ENCODE data around the gene RAB18. TPM values are rescaled to one million over a fixed set of nuclear protein-coding genes. Genes with fewer than 3 reads are reported as not detected.
A peak's percentile ranks its signal among the peaks of the same experiment; 100 is the strongest.
"Not testable (repeated sequence)": the region's sequence is repeated elsewhere in the genome, so short reads cannot be mapped to it uniquely, and the experiment has no call there.

RAB18 gene
- total RNA-seq, 2 donors from 2014 or later = 46.5 to 53.6 TPM

- ATAC-seq = no peak
- Mint-ChIP-seq H3K9me3 (peaks cover 14 to 17% of the 10 kb centered on the region in 2 donors), H3K36me3 (peaks cover 18 to 19% of the 10 kb centered on the region in 2 donors), H3K27ac (no peak overlapping the region)
- DNase-seq (ENCODE audit: low spot score in 2 of 2) = no peak
These were observed 9.8 kb upstream of the RAB18 start for GRCh38 chr10:27494116-27494805.

GRCh38 chr10:27496137-27496536, 8.0 kb upstream of the RAB18 start:
- H3K9me3 Mint-ChIP-seq = peaks cover 5 to 8% of the 10 kb centered on the region in 2 donors
- no peak overlapping the region for H3K27ac Mint-ChIP-seq
- no peak for DNase-seq (ENCODE audit: low spot score in 2 of 2)
- peaks cover 9 to 11% of the 10 kb centered on the region in 2 donors for H3K36me3 Mint-ChIP-seq
- no peak for ATAC-seq

- peaks cover 9 to 11% of the 10 kb centered on the region in 2 donors for H3K36me3 Mint-ChIP-seq
- no peaks in the 10 kb centered on the region for H3K9me3 Mint-ChIP-seq
- ATAC-seq = no peak
- H3K27ac Mint-ChIP-seq = no peak overlapping the region
- DNase-seq (ENCODE audit: low spot score in 2 of 2) = no peak
These were observed 4.0 kb upstream of the RAB18 start for GRCh38 chr10:27500096-27500495.

- no peak for ATAC-seq
- Mint-ChIP-seq H3K36me3 (peaks cover 9 to 12% of the 10 kb centered on the region in 2 donors), H3K27ac (no peak overlapping the region), H3K9me3 (no peaks in the 10 kb centered on the region)
- no peak for DNase-seq (ENCODE audit: low spot score in 2 of 2)
These were observed 3.2 kb upstream of the RAB18 start for GRCh38 chr10:27500886-27501285.

GRCh38 chr10:27503498-27504006, 552 bp upstream of the RAB18 start:
- no peak for ATAC-seq
- Mint-ChIP-seq H3K27ac (peak overlapping the region; percentile 92 to 99), H3K36me3 (peaks cover 9 to 12% of the 10 kb centered on the region in 2 donors), H3K9me3 (no peaks in the 10 kb centered on the region)
- no peak for DNase-seq (ENCODE audit: low spot score in 2 of 2)

- Mint-ChIP-seq H3K27ac (peak overlapping the region; percentile 92 to 99), H3K9me3 (no peaks in the 10 kb centered on the region), H3K36me3 (peaks cover 9 to 15% of the 10 kb centered on the region in 2 donors)
- ATAC-seq (no peak), DNase-seq (ENCODE audit: low spot score in 2 of 2) (no peak)
These were observed 830 bp downstream of the RAB18 start for GRCh38 chr10:27504808-27505460.

- not testable (repeated sequence) for DNase-seq (ENCODE audit: low spot score in 2 of 2); ATAC-seq; H3K9me3 Mint-ChIP-seq
- Mint-ChIP-seq H3K27ac (peak overlapping the region; percentile 31 to 92), H3K36me3 (peaks cover 15 to 21% of the 10 kb centered on the region in 2 donors)
These were observed 1.4 kb downstream of the RAB18 start for GRCh38 chr10:27505537-27505936.

GRCh38 chr10:27506280-27506679, 2.2 kb downstream of the RAB18 start:
- ATAC-seq (no peak), DNase-seq (ENCODE audit: low spot score in 2 of 2) (no peak)
- Mint-ChIP-seq H3K9me3 (no peaks in the 10 kb centered on the region), H3K27ac (peak overlapping the region; percentile 38 to 57), H3K36me3 (peaks cover 15 to 25% of the 10 kb centered on the region in 2 donors)

- peaks cover 15 to 42% of the 10 kb centered on the region in 2 donors for H3K36me3 Mint-ChIP-seq
- no peak for ATAC-seq
These were observed 8.4 kb downstream of the RAB18 start for GRCh38 chr10:27512548-27512947.

GRCh38 chr10:27513451-27514191, 9.5 kb downstream of the RAB18 start:
- H3K36me3 Mint-ChIP-seq = peaks cover 15 to 42% of the 10 kb centered on the region in 2 donors
- H3K9me3 Mint-ChIP-seq = no peaks in the 10 kb centered on the region
- DNase-seq (ENCODE audit: low spot score in 2 of 2) = no peak

More at GRCh38 chr10:27512548-27512947, 8.4 kb downstream of the RAB18 start:
- no peak overlapping the region for H3K27ac Mint-ChIP-seq
- DNase-seq (ENCODE audit: low spot score in 2 of 2) = no peak
- no peaks in the 10 kb centered on the region for H3K9me3 Mint-ChIP-seq

GRCh38 chr10:27514243-27514642, 10.1 kb downstream of the RAB18 start:
- Mint-ChIP-seq H3K36me3 (peaks cover 15 to 42% of the 10 kb centered on the region in 2 donors), H3K27ac (peak overlapping the region; percentile 17 to 68), H3K9me3 (no peaks in the 10 kb centered on the region)
- no peak for DNase-seq (ENCODE audit: low spot score in 2 of 2)
- no peak for ATAC-seq

More at GRCh38 chr10:27513451-27514191, 9.5 kb downstream of the RAB18 start:
- H3K27ac Mint-ChIP-seq = peak overlapping the region; percentile 40 to 68
- peak in 1 of 2 donors; percentile 93 for ATAC-seq

GRCh38 chr10:27518261-27518660, 14.2 kb downstream of the RAB18 start:
- no peaks in the 10 kb centered on the region for H3K9me3 Mint-ChIP-seq
- peaks cover 9 to 18% of the 10 kb centered on the region in 2 donors for H3K36me3 Mint-ChIP-seq
- DNase-seq (ENCODE audit: low spot score in 2 of 2) (no peak), ATAC-seq (no peak)
- H3K27ac Mint-ChIP-seq = no peak overlapping the region

GRCh38 chr10:27525819-27526218, 21.7 kb downstream of the RAB18 start:
- Mint-ChIP-seq H3K27ac (no peak overlapping the region), H3K36me3 (peaks cover 0 to 5% of the 10 kb centered on the region in 2 donors), H3K9me3 (no peaks in the 10 kb centered on the region)
- ATAC-seq = no peak
- no peak for DNase-seq (ENCODE audit: low spot score in 2 of 2)

- no peaks in the 10 kb centered on the region for H3K9me3 Mint-ChIP-seq
These were observed 22.1 kb downstream of the RAB18 start for GRCh38 chr10:27526242-27526641.

GRCh38 chr10:27527666-27528295, 23.7 kb downstream of the RAB18 start:
- ATAC-seq (no peak), DNase-seq (ENCODE audit: low spot score in 2 of 2) (no peak)
- Mint-ChIP-seq H3K27ac (no peak overlapping the region), H3K36me3 (no peaks in the 10 kb centered on the region), H3K9me3 (no peaks in the 10 kb centered on the region)

More at GRCh38 chr10:27526242-27526641, 22.1 kb downstream of the RAB18 start:
- ATAC-seq = no peak
- Mint-ChIP-seq H3K27ac (no peak overlapping the region), H3K36me3 (peaks cover 0 to 3% of the 10 kb centered on the region in 2 donors)
- DNase-seq (ENCODE audit: low spot score in 2 of 2) = no peak

- H3K9me3 Mint-ChIP-seq = no peaks in the 10 kb centered on the region
- ATAC-seq (no peak), DNase-seq (ENCODE audit: low spot score in 2 of 2) (no peak)
- H3K27ac Mint-ChIP-seq = peak overlapping the region; percentile 48 to 69
- H3K36me3 Mint-ChIP-seq = no peaks in the 10 kb centered on the region
These were observed 25.1 kb downstream of the RAB18 start for GRCh38 chr10:27529010-27529783.
